Rectal smooth muscle tissue (tissue), 1 donor: ENCODE measurements around the gene CTCFL.

ENCODE experiments used
- H3K27ac ChIP-seq: one replicate; pipeline ENCODE4 v1.7.0; 2013; ENCODE audit warnings: low read depth, low read length, inconsistent platforms
- H3K27me3 ChIP-seq: one replicate; pipeline ENCODE4 v1.7.0; 2013; ENCODE audit warnings: low read length; ENCODE audit not compliant: control insufficient read depth, insufficient read depth
- H3K36me3 ChIP-seq: one replicate; pipeline ENCODE4 v1.7.0; 2013; ENCODE audit warnings: low read length; ENCODE audit not compliant: control insufficient read depth, insufficient read depth
- H3K4me1 ChIP-seq: one replicate; pipeline ENCODE4 v1.7.0; 2013; ENCODE audit warnings: low read length; ENCODE audit not compliant: control insufficient read depth, insufficient read depth
- H3K4me3 ChIP-seq: one replicate; pipeline ENCODE4 v1.7.0; 2013; ENCODE audit warnings: low read length
- H3K9ac ChIP-seq: one replicate; pipeline ENCODE4 v1.7.0; 2013; ENCODE audit warnings: low read length

Gene CTCFL

DNA sequence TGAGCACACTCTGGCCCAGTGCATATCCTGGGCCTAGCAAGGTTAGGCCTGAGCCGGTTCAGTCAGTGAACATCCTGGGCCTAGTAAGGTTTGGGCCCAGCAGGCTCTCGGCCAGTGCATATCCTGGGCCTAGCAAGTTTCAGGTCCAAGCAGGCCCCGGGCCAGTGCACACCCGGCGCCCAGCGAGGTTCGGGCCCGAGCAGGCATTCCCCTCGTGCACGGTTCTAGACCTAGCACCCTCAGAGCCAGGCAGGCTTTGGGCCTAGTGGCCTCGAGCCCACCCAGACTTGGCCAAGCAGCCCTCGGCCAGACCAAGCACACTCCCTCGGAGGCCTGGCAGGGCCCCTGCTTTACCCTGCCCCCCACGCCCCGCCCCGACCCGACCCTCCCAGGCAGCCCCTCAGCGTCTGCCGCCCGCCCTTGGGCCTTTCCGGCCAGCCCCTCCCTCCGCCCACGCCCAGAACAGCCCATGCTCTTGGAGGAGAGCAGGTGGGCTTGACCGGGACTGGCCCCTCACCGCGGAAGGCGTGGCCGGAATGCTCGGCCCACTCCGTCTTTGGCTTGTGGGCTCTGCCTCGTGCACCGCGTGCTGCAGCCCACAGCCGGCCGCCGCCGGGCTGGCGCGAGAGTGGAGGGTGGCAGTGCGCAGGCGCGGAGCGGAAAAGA lies at the start of gene CTCFL:
TSS of gene CTCFL (minus strand) at position 630 of the 666 bp plus-strand sequence. CDS start 935 bp downstream, outside the sequence.
- no peak within 1 kb of the TSS for H3K27ac ChIP-seq
- H3K36me3 ChIP-seq, result no peaks in the 10 kb centered on the region
- H3K4me3 ChIP-seq, result no peak within 1 kb of the TSS
- no peaks in the 10 kb centered on the region for H3K27me3 ChIP-seq
- H3K4me1 ChIP-seq, result no peaks in the 10 kb centered on the region
- no peak within 1 kb of the TSS for H3K9ac ChIP-seq

DNA sequence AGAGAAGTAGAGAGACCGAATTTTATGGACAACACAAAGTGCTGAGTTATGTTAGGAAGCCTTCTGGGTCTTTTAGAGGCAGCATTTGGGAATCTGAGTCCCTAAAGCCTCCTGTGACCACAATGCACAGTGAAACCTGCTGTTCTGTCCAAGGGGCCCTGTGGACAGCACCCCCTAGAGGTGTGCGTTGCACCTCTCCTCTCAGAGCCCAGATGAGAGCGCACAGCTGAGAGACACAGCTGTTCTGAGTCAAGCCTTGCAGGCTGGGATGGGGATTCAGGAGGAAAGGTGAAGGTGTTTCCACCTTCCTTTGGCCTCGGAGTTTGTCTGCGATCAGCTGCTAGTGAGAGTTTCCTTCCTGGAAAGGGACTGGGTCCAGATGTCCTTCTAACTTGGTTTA lies 49.0 kb upstream of the CTCFL start:
- no peak overlapping the region for H3K4me3 ChIP-seq
- H3K27me3 ChIP-seq, result no peaks in the 10 kb centered on the region
- no peak overlapping the region for H3K27ac ChIP-seq
- no peaks in the 10 kb centered on the region for H3K4me1 ChIP-seq
- no peaks in the 10 kb centered on the region for H3K36me3 ChIP-seq
- H3K9ac ChIP-seq, result no peak overlapping the region

- no peaks in the 10 kb centered on the region for H3K36me3 ChIP-seq
- H3K27ac ChIP-seq, result no peak overlapping the region
- no peak overlapping the region for H3K4me3 ChIP-seq
- H3K9ac ChIP-seq, result no peak overlapping the region
- H3K4me1 ChIP-seq, result no peaks in the 10 kb centered on the region
- H3K27me3 ChIP-seq, result no peaks in the 10 kb centered on the region
Observed at GRCh38 chr20:57573242-57573641, 48.3 kb upstream of the CTCFL start.

DNA sequence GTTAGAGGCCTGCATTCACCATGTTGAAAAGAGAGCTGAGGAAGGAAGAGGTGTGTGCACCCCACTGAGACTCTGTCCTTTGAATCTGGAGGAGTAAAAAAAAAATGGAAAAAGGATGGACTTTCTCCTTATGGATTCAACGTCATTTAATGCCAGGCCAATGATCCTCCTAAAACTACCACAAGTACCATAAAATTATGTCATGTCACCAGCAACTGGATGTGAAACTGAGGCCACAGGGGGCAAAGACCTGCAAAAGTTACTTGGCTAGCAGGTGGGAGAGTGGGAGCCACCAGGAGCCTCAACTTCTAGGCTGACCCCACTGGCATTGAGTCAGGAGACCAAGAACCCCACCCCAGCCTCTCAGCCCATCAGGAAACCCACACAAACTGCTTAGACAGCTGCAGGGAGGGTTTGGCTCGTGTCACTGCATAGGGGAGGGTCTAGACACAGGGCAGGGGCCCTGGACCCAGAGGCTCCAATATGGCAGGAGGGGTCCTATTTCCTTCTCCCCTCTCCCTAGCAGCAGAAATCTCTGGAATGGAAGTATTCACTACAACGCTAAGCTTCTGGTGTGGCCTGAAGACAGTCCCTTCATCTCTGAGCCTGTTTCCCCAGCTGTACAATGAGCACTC lies 47.0 kb upstream of the CTCFL start:
- H3K27me3 ChIP-seq, result no peaks in the 10 kb centered on the region
- no peaks in the 10 kb centered on the region for H3K4me1 ChIP-seq
- H3K9ac ChIP-seq, result no peak overlapping the region
- H3K27ac ChIP-seq, result no peak overlapping the region
- H3K4me3 ChIP-seq, result no peak overlapping the region
- H3K36me3 ChIP-seq, result no peaks in the 10 kb centered on the region

- H3K9ac ChIP-seq, result no peak overlapping the region
- H3K27ac ChIP-seq, result no peak overlapping the region
- no peak overlapping the region for H3K4me3 ChIP-seq
- H3K36me3 ChIP-seq, result no peaks in the 10 kb centered on the region
- no peaks in the 10 kb centered on the region for H3K4me1 ChIP-seq
- no peaks in the 10 kb centered on the region for H3K27me3 ChIP-seq
Observed at GRCh38 chr20:57570920-57571319, 46.0 kb upstream of the CTCFL start.

- H3K27ac ChIP-seq, result no peak overlapping the region
Observed at GRCh38 chr20:57570145-57570850, 45.4 kb upstream of the CTCFL start.

GRCh38 chr20:57568960-57569359 lies 44.0 kb upstream of the CTCFL start:
- H3K36me3 ChIP-seq, result peaks cover 5% of the 10 kb centered on the region
- no peak overlapping the region for H3K27ac ChIP-seq
- H3K27me3 ChIP-seq, result no peaks in the 10 kb centered on the region
- H3K4me1 ChIP-seq, result no peaks in the 10 kb centered on the region
- H3K9ac ChIP-seq, result no peak overlapping the region
- no peak overlapping the region for H3K4me3 ChIP-seq

More at GRCh38 chr20:57570145-57570850, 45.4 kb upstream of the CTCFL start:
- no peak overlapping the region for H3K9ac ChIP-seq
- H3K27me3 ChIP-seq, result no peaks in the 10 kb centered on the region
- no peaks in the 10 kb centered on the region for H3K36me3 ChIP-seq
- H3K4me3 ChIP-seq, result no peak overlapping the region
- no peaks in the 10 kb centered on the region for H3K4me1 ChIP-seq

GRCh38 chr20:57568088-57568896 lies 43.4 kb upstream of the CTCFL start:
- no peak overlapping the region for H3K27ac ChIP-seq
- peaks cover 5% of the 10 kb centered on the region for H3K36me3 ChIP-seq
- H3K27me3 ChIP-seq, result no peaks in the 10 kb centered on the region
- no peak overlapping the region for H3K9ac ChIP-seq
- H3K4me1 ChIP-seq, result no peaks in the 10 kb centered on the region
- no peak overlapping the region for H3K4me3 ChIP-seq

- peaks cover 5% of the 10 kb centered on the region for H3K36me3 ChIP-seq
- no peak overlapping the region for H3K9ac ChIP-seq
- no peak overlapping the region for H3K27ac ChIP-seq
- no peak overlapping the region for H3K4me3 ChIP-seq
- no peaks in the 10 kb centered on the region for H3K4me1 ChIP-seq
- no peaks in the 10 kb centered on the region for H3K27me3 ChIP-seq
Observed at GRCh38 chr20:57567471-57568079, 42.6 kb upstream of the CTCFL start.

DNA sequence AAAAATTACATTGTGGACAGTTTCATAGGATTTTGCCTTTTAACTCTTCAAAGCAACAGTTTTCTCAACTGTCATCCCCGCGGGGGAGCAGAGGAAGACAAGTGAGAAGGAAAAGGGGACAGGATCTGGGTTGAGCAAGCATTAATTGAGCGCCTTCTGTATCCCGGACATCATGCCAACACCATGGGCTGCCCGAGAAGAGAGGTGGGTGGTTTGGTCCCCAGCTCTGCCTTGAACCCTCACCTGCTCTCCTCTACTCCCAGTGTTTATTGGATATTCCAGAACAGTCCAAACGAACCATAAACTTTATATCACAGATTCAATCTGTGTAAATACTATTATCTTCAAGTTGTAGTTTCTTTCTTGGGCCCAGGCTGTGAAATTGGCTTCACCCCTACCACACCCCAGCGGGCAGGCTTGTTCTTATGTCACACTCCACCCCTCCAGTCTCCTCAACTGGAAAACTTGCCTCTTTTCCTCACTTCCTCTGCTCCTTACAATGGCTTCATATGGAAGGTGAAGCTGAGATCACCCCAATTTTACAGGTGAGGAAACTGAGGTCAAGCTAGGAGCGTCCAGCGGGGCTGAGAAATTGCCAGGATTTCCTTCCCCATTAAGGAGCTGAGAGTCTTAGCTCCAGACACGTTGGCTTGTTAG lies 42.0 kb upstream of the CTCFL start:
- H3K9ac ChIP-seq, result no peak overlapping the region
- H3K36me3 ChIP-seq, result peaks cover 5% of the 10 kb centered on the region
- no peak overlapping the region for H3K27ac ChIP-seq
- no peaks in the 10 kb centered on the region for H3K27me3 ChIP-seq
- no peaks in the 10 kb centered on the region for H3K4me1 ChIP-seq
- H3K4me3 ChIP-seq, result no peak overlapping the region

DNA sequence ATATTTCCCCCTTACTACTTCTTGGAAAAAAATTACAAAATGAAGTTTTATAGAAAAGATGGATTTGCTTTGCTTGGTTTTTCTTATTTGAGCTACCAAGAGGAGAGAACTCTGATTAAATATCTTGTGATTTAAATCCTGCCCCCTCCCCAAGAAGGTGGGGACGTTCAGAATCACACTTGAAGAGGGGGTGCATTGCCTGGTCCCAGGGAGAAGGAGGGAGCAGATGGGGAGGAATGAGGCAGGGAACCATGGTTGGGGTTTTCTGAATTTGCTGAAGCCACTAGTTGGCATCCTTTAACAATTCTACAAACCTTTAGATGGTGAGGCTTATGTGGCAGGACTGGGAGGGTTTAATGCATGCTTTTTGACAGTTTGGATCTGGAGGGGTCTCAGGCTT lies 41.5 kb upstream of the CTCFL start:
- Histone ChIP-seq H3K27ac (no peak overlapping the region), H3K4me3 (no peak overlapping the region), H3K4me1 (no peaks in the 10 kb centered on the region), H3K9ac (no peak overlapping the region), H3K36me3 (peaks cover 5% of the 10 kb centered on the region), H3K27me3 (no peaks in the 10 kb centered on the region)
